SK-N-MC (cell line): ENCODE results near the gene CEMIP.

Experiments used
- EZH2 ChIP-seq: fragments of 200-600 bp; sonication (generic); IDR thresholded peaks from one replicate; pipeline ENCODE4 v1.6.1; 2017; ENCODE audit warnings: antibody characterized with exemption
- FOXP2 ChIP-seq: optimal IDR thresholded peaks from 2 replicates; pipeline ENCODE3; 2011; ENCODE audit warnings: mild to moderate bottlenecking, moderate library complexity; ENCODE audit not compliant: insufficient read depth; ENCODE audit errors: extremely low read length, control extremely low read depth
- POLR2AphosphoS5 ChIP-seq: IDR thresholded peaks from 2 replicates; pipeline ENCODE4 v1.6.1; 2012; ENCODE audit warnings: mild to moderate bottlenecking, low read depth, low read length, borderline replicate concordance

DNA sequence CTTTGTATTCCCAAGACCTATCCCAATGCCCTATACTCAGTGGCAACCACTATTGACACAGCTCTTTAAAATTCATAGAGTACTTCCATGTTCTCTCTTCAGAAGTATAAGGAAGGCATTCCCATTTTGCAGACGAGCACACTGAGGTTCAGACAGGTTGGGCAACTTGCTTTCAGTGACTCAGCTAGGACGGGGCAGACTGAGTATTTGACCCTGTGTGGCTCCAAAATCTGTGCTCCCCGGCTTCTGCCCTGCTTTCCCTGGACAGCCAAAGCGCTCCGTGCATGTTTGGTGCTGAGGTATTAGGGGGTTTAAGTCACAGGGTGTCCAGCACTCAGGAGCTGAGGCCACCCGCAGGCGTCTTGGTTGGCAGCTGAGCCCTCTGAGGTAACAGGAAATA, 59.5 kb downstream of the CEMIP start:
- TF ChIP-seq POLR2AphosphoS5 (no peak), EZH2 (no peak), FOXP2 (no peak)
